ENCODE data around the gene TEPSIN. TPM values are rescaled to one million over a fixed set of nuclear protein-coding genes. Genes with fewer than 3 reads are reported as not detected.

The TEPSIN gene
- total RNA-seq, 1 donor from 2014 or later, result 15.9 TPM

- no peak for TF ChIP-seq CTCF (IDR thresholded peaks at IDR 0.05; ENCODE audit: borderline replicate concordance)
- H3K27me3 ChIP-seq (ENCODE audit: low read depth), result no peaks in the 10 kb centered on the region
- H3K27ac ChIP-seq (replicated peaks), result peak overlapping the region; percentile 61
- peaks cover 41% of the 10 kb centered on the region for H3K4me1 ChIP-seq
- DNase-seq, result no peak
- H3K9me3 ChIP-seq (replicated peaks), result no peaks in the 10 kb centered on the region
- H3K36me3 ChIP-seq, result peaks cover 29% of the 10 kb centered on the region
- intact Hi-C loops (cut with micrococcal nuclease), result loop anchor here (5.0 to 10.0 kb wide), 2 partner anchors 222 to 350 kb away; no protein-coding TSS in a partner anchor
- no peak overlapping the region for H3K4me3 ChIP-seq
Measured at GRCh38 chr17:81252326-81252986, 13.6 kb upstream of the TEPSIN start.

GRCh38 chr17:81251709-81252301, 12.9 kb upstream of the TEPSIN start:
- DNase-seq, result no peak
- intact Hi-C loops (cut with micrococcal nuclease), result loop anchor here (5.0 to 10.0 kb wide), 2 partner anchors 223 to 350 kb away; no protein-coding TSS in a partner anchor
- TF ChIP-seq CTCF (IDR thresholded peaks at IDR 0.05; ENCODE audit: borderline replicate concordance), result no peak
- H3K9me3 ChIP-seq (replicated peaks), result no peaks in the 10 kb centered on the region
- H3K4me1 ChIP-seq, result peaks cover 41% of the 10 kb centered on the region
- peaks cover 29% of the 10 kb centered on the region for H3K36me3 ChIP-seq
- H3K27ac ChIP-seq (replicated peaks), result peak overlapping the region; percentile 61
- H3K4me3 ChIP-seq, result no peak overlapping the region
- no peaks in the 10 kb centered on the region for H3K27me3 ChIP-seq (ENCODE audit: low read depth)

- H3K27ac ChIP-seq (replicated peaks), result peak overlapping the region; percentile 61
- intact Hi-C loops (cut with micrococcal nuclease), result loop anchor here (5.0 to 10.0 kb wide), 2 partner anchors 224 to 351 kb away; no protein-coding TSS in a partner anchor
Measured at GRCh38 chr17:81251094-81251708, 12.3 kb upstream of the TEPSIN start.

GRCh38 chr17:81250286-81251093, 11.6 kb upstream of the TEPSIN start:
- intact Hi-C loops (cut with micrococcal nuclease), result loop anchor here (5.0 to 10.0 kb wide), 2 partner anchors 224 to 352 kb away; no protein-coding TSS in a partner anchor
- no peak for TF ChIP-seq CTCF (IDR thresholded peaks at IDR 0.05; ENCODE audit: borderline replicate concordance)
- peaks cover 29% of the 10 kb centered on the region for H3K36me3 ChIP-seq
- DNase-seq, result no peak
- H3K4me1 ChIP-seq, result peaks cover 37% of the 10 kb centered on the region
- no peak overlapping the region for H3K4me3 ChIP-seq
- no peak overlapping the region for H3K27ac ChIP-seq (replicated peaks)
- H3K27me3 ChIP-seq (ENCODE audit: low read depth), result no peaks in the 10 kb centered on the region
- H3K9me3 ChIP-seq (replicated peaks), result no peaks in the 10 kb centered on the region

More at GRCh38 chr17:81251094-81251708, 12.3 kb upstream of the TEPSIN start:
- no peaks in the 10 kb centered on the region for H3K27me3 ChIP-seq (ENCODE audit: low read depth)
- no peak for TF ChIP-seq CTCF (IDR thresholded peaks at IDR 0.05; ENCODE audit: borderline replicate concordance)
- H3K36me3 ChIP-seq, result peaks cover 29% of the 10 kb centered on the region
- H3K9me3 ChIP-seq (replicated peaks), result no peaks in the 10 kb centered on the region
- H3K4me3 ChIP-seq, result no peak overlapping the region
- peak; percentile 56 for DNase-seq
- peaks cover 41% of the 10 kb centered on the region for H3K4me1 ChIP-seq
